ENCODE results near the gene CA10. TPM values are rescaled to one million over a fixed set of nuclear protein-coding genes. Genes with fewer than 3 reads are reported as not detected.

Gene CA10
- total RNA-seq, 2 donors from 2014 or later = not detected

GRCh38 chr17:51761105-51761504, 397.4 kb downstream of the CA10 start:
- H3K9me3 ChIP-seq = no peaks in the 10 kb centered on the region
- no peaks in the 10 kb centered on the region for H3K4me1 ChIP-seq
- no peaks in the 10 kb centered on the region for H3K27me3 ChIP-seq
- no peak for DNase-seq (ENCODE audit: low spot score)
- H3K36me3 ChIP-seq = no peaks in the 10 kb centered on the region
- H3K4me3 ChIP-seq = no peak overlapping the region
- no peak overlapping the region for H3K27ac ChIP-seq
- TF ChIP-seq, protein P1, sequence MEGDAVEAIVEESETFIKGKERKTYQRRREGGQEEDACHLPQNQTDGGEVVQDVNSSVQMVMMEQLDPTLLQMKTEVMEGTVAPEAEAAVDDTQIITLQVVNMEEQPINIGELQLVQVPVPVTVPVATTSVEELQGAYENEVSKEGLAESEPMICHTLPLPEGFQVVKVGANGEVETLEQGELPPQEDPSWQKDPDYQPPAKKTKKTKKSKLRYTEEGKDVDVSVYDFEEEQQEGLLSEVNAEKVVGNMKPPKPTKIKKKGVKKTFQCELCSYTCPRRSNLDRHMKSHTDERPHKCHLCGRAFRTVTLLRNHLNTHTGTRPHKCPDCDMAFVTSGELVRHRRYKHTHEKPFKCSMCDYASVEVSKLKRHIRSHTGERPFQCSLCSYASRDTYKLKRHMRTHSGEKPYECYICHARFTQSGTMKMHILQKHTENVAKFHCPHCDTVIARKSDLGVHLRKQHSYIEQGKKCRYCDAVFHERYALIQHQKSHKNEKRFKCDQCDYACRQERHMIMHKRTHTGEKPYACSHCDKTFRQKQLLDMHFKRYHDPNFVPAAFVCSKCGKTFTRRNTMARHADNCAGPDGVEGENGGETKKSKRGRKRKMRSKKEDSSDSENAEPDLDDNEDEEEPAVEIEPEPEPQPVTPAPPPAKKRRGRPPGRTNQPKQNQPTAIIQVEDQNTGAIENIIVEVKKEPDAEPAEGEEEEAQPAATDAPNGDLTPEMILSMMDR (IDR thresholded peaks at IDR 0.05) = no peak

DNA sequence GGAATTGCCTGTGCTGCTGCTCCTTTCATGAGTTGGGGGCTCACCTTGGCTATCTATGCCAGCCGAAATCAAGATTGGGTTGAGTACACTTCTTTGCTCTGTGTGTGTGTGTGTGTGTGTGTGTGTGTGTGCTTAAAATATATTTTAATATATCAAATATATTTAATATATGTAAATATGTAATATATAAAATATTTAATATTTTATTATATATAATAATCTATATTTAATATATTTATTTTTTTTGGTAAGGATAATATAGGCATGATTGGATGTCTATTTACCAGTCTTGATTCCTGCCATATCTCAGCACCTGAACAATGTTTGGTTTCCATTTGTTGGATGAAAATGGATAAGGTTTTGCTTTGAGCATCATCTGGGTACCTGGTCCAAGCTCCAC, 399.3 kb downstream of the CA10 start:
- no peak for DNase-seq (ENCODE audit: low spot score)
- Histone ChIP-seq H3K36me3 (no peaks in the 10 kb centered on the region), H3K4me3 (no peak overlapping the region), H3K27me3 (no peaks in the 10 kb centered on the region), H3K9me3 (no peaks in the 10 kb centered on the region), H3K4me1 (no peaks in the 10 kb centered on the region), H3K27ac (no peak overlapping the region)
- TF ChIP-seq, protein P1 (IDR thresholded peaks at IDR 0.05) = no peak

GRCh38 chr17:51751072-51751471, 407.4 kb downstream of the CA10 start:
- Histone ChIP-seq H3K9me3 (no peaks in the 10 kb centered on the region), H3K27ac (no peak overlapping the region), H3K4me3 (no peak overlapping the region), H3K36me3 (no peaks in the 10 kb centered on the region), H3K4me1 (no peaks in the 10 kb centered on the region), H3K27me3 (no peaks in the 10 kb centered on the region)
- DNase-seq (ENCODE audit: low spot score) = no peak
- TF ChIP-seq, protein P1 (IDR thresholded peaks at IDR 0.05) = no peak

DNA sequence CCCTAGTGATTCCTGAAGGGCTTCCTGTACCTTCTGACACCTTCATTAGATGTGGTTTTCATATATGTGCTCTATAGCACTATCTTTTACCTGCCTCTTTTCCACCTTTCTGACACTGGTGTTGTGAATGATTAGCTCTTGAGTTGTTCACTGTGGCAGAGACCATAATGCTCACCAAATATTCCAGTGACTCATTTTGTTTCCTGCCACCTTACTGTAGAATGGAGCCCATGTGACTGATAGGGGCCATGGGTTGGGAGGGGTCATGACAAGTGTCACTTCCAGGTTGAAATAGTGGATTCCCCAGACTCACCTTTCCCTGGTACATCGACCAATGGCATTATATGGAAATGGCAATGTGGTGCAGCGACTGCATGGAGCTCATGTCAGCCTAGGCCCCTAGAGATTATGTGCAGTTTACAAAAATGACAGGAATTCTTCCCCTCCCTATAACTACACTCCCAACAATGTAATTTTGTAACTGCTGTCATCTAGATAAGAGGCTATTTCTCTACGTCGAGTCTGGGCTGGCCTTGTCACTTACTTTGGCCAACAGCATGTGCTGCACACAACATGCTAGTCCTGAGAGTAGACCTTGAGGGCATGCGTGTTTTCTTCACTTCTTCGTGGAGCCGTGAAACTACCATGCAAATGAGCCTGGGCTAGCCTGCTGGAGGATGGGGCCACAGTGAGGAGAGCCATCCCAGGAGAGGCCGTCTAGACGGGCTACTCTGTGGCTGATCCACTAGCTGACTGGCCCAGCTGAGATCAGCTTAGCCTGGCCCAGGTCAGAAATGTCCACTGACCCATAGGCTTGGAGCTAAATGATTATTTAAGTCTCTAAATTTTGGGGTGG, 409.5 kb downstream of the CA10 start:
- TF ChIP-seq, protein P1 (IDR thresholded peaks at IDR 0.05) = no peak
- Histone ChIP-seq H3K27me3 (no peaks in the 10 kb centered on the region), H3K4me3 (no peak overlapping the region), H3K27ac (no peak overlapping the region), H3K36me3 (no peaks in the 10 kb centered on the region), H3K4me1 (no peaks in the 10 kb centered on the region), H3K9me3 (no peaks in the 10 kb centered on the region)
- no peak for DNase-seq (ENCODE audit: low spot score)

DNA sequence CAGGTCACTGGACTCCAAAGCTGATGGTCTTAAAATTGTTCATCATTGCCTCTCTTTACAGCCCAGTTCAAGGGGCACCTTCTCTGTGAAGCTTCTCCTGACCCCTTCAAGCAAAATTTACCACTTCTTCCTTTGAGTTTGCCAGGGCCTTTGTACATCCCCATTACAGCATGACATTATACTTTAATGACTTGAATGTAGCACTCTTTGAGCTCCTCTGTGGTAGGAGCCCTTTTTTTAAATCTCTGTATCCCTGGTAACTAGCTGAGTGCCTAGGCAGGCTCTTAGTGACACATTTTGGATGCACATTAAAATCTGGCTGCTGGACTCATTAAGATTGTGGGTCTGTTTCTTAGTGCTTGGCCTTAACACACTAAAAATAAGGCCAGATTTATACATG, 412.1 kb downstream of the CA10 start:
- TF ChIP-seq, protein P1 (IDR thresholded peaks at IDR 0.05) = no peak
- no peak overlapping the region for H3K4me3 ChIP-seq
- no peaks in the 10 kb centered on the region for H3K9me3 ChIP-seq
- no peaks in the 10 kb centered on the region for H3K4me1 ChIP-seq
- no peaks in the 10 kb centered on the region for H3K27me3 ChIP-seq
- no peaks in the 10 kb centered on the region for H3K36me3 ChIP-seq
- H3K27ac ChIP-seq = no peak overlapping the region
- no peak for DNase-seq (ENCODE audit: low spot score)

- H3K9me3 ChIP-seq = no peaks in the 10 kb centered on the region
- H3K27me3 ChIP-seq = no peaks in the 10 kb centered on the region
- no peak for DNase-seq (ENCODE audit: low spot score)
- H3K36me3 ChIP-seq = no peaks in the 10 kb centered on the region
- TF ChIP-seq, protein P1 (IDR thresholded peaks at IDR 0.05) = no peak
- no peak overlapping the region for H3K4me3 ChIP-seq
- H3K27ac ChIP-seq = no peak overlapping the region
- H3K4me1 ChIP-seq = no peaks in the 10 kb centered on the region
Observed at GRCh38 chr17:51745993-51746392, 412.5 kb downstream of the CA10 start.
